ENCODE measurements around the gene SIM1.
A peak's percentile ranks its signal among the peaks of the same experiment; 100 is the strongest.

The SIM1 gene

DNA sequence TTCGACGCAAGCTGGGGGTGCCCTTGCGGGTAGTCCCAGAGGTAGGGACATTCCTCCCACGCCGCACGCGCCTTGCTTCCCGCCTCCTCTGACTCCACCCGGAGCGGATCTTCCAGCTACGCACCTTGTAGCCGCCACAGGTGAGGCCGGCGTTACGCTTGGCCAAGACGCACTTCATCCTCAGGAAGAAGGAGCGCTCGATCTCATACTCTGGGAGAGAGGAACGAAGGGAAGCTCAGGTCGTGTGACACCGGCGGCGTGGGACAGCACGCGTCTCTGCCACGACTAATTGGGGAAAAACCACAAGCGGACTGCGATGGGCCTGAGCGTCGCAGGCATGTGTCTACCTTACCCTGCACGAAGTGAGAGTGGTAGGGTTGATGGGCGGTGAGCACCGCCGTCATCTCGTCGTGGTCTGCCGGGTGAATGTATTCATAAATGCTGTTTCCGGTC lies 15.5 kb downstream of the SIM1 start:
- no peak overlapping the region for H3K4me3 ChIP-seq (ENCODE audit: low read length)
- peak overlapping the region; percentile 4 for H3K4me2 ChIP-seq (ENCODE audit: low read length)
- H3K27ac ChIP-seq (ENCODE audit: low read depth, low read length): no peak overlapping the region
- H3K36me3 ChIP-seq (ENCODE audit: control insufficient read depth, insufficient read depth, low read length): no peaks in the 10 kb centered on the region
- no peak overlapping the region for H3K56ac ChIP-seq (ENCODE audit: low read length)
- H3K4ac ChIP-seq (ENCODE audit: low read depth, low read length): no peak overlapping the region
- peak; percentile 17 for DNase-seq
- H2BK5ac ChIP-seq (ENCODE audit: low read length): no peak overlapping the region
- no peaks in the 10 kb centered on the region for H3K79me2 ChIP-seq (ENCODE audit: control insufficient read depth, insufficient read depth, low read length)
- no peak overlapping the region for H3K23ac ChIP-seq (ENCODE audit: low read length)
- H3K79me1 ChIP-seq (ENCODE audit: low read length): no peaks in the 10 kb centered on the region
- H4K8ac ChIP-seq (ENCODE audit: low read depth, low read length): no peak overlapping the region
- WGBS (ENCODE audit: extremely low coverage, insufficient coverage, low lambda C conversion rate): no CpG with 5 or more reads among the region's 38 CpGs
- no peak overlapping the region for H3K9ac ChIP-seq (ENCODE audit: low read length)
- no peak overlapping the region for H2AK5ac ChIP-seq (ENCODE audit: low read length)
- H3K4me1 ChIP-seq (ENCODE audit: control insufficient read depth, low read depth, low read length): peaks cover 4% of the 10 kb centered on the region
- H4K5ac ChIP-seq (ENCODE audit: low read length): no peak overlapping the region
- peaks cover 79% of the 10 kb centered on the region for H3K27me3 ChIP-seq (ENCODE audit: insufficient read depth, low read length, poor library complexity)
- H3K18ac ChIP-seq (ENCODE audit: low read length): no peak overlapping the region
- no peak overlapping the region for H2BK120ac ChIP-seq (ENCODE audit: low read depth, low read length)
- no peak overlapping the region for H2BK15ac ChIP-seq (replicated peaks; ENCODE audit: low read depth)

DNA sequence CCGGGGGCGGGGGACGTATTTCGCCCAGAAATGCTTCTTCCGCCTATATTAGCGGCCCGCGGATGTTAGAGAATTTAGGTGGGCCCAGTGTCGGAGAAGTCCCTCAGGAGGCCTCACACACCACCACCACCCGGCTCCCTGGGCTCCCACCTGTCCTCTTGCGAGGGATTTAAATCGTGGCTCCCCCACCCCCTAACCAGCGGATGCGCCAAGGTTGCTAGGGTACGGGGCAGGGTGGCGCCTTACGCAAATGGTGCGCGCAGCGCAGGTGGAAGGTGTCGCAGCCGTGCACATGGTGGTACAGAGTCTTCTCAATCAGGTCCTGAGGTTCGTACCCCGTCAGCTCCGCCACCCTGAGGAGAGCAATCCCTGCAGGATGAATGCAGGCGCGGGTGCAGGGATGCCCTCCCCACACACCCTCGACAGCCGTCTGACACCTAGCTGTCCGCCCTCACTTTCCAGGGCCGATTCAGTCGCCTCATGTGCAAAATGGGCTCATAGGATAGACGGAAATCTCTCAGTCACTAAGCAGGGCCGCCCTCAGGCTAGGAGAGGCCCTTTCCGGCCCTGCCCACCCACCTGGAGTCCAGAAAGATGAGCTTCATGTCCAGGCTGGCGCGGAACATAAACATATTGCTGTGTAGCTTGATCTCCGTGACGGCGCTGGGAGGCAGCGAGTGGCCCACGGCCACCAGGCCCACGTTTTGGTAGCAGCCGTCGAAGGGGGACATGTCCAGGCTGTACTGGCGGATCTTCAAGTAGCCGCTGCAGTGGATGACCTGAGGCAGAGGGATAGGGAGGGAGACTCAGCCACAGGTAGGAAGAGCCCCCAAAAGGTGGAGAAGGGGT lies 16.6 kb downstream of the SIM1 start:
- Histone ChIP-seq H2BK15ac (replicated peaks; ENCODE audit: low read depth) (no peak overlapping the region), H3K79me2 (ENCODE audit: control insufficient read depth, insufficient read depth, low read length) (no peaks in the 10 kb centered on the region), H2AK5ac (ENCODE audit: low read length) (no peak overlapping the region), H3K27me3 (ENCODE audit: insufficient read depth, low read length, poor library complexity) (peaks cover 69% of the 10 kb centered on the region), H4K8ac (ENCODE audit: low read depth, low read length) (no peak overlapping the region), H3K4me3 (ENCODE audit: low read length) (no peak overlapping the region), H3K4me1 (ENCODE audit: control insufficient read depth, low read depth, low read length) (peaks cover 4% of the 10 kb centered on the region), H3K4me2 (ENCODE audit: low read length) (peak overlapping the region; percentile 55), H2BK5ac (ENCODE audit: low read length) (no peak overlapping the region), H3K9ac (ENCODE audit: low read length) (no peak overlapping the region), H3K27ac (ENCODE audit: low read depth, low read length) (no peak overlapping the region), H3K56ac (ENCODE audit: low read length) (no peak overlapping the region), H3K79me1 (ENCODE audit: low read length) (no peaks in the 10 kb centered on the region), H3K4ac (ENCODE audit: low read depth, low read length) (no peak overlapping the region), H3K36me3 (ENCODE audit: control insufficient read depth, insufficient read depth, low read length) (no peaks in the 10 kb centered on the region), H4K5ac (ENCODE audit: low read length) (no peak overlapping the region), H3K18ac (ENCODE audit: low read length) (no peak overlapping the region), H2BK120ac (ENCODE audit: low read depth, low read length) (no peak overlapping the region), H3K23ac (ENCODE audit: low read length) (peak overlapping the region; percentile 85)
- no CpG with 5 or more reads among the region's 47 CpGs for WGBS (ENCODE audit: extremely low coverage, insufficient coverage, low lambda C conversion rate)
- DNase-seq: peak; percentile 32

DNA sequence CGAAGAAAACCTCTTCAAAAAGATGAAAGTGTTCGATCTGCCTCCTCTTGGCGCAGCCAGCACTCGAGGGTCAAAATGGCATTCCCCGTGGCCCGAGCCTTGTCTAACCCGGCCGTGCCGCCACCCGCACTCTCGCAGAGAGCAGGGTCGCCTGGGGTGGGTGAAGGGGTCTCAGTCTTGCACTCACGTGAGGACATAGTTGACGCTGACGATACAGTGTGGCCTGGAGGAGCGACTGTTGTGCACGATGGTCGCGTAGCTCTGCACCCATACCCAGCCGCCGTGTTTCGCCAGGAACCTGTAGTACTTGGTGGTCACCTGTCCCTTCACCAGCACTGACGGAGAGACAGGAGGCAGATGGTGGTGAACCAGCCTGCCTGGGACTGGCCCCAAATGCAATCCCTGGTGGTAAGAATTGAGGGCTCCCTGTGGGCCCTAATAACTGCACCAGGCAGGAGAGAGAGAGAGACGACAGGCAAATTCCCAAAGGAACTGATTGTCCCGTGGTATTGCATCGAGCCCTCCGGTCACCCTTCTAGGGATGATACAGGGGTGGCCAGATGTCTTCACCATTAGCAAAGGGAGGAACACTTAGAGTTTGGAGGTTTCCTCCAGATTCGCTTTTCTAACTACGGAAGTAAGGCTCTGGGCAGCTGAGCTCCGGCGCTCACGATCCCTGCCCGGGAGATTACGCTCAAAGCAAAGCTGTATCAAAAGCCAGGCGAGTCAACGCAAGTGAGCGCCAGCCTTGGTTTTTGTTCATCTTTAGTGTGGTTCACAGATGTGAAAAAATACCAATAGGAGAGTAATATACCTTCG lies 17.4 kb downstream of the SIM1 start:
- H3K79me1 ChIP-seq (ENCODE audit: low read length): no peaks in the 10 kb centered on the region
- H3K79me2 ChIP-seq (ENCODE audit: control insufficient read depth, insufficient read depth, low read length): no peaks in the 10 kb centered on the region
- H3K56ac ChIP-seq (ENCODE audit: low read length): peak overlapping the region; percentile 58
- H3K4me2 ChIP-seq (ENCODE audit: low read length): peak overlapping the region; percentile 55
- H3K27me3 ChIP-seq (ENCODE audit: insufficient read depth, low read length, poor library complexity): peaks cover 61% of the 10 kb centered on the region
- no peak overlapping the region for H3K23ac ChIP-seq (ENCODE audit: low read length)
- no CpG with 5 or more reads among the region's 38 CpGs for WGBS (ENCODE audit: extremely low coverage, insufficient coverage, low lambda C conversion rate)
- H3K18ac ChIP-seq (ENCODE audit: low read length): no peak overlapping the region
- no peak overlapping the region for H4K5ac ChIP-seq (ENCODE audit: low read length)
- no peak overlapping the region for H4K8ac ChIP-seq (ENCODE audit: low read depth, low read length)
- peak; percentile 47 for DNase-seq
- H3K4ac ChIP-seq (ENCODE audit: low read depth, low read length): no peak overlapping the region
- no peak overlapping the region for H2BK5ac ChIP-seq (ENCODE audit: low read length)
- H3K4me3 ChIP-seq (ENCODE audit: low read length): peak overlapping the region; percentile 6
- H3K27ac ChIP-seq (ENCODE audit: low read depth, low read length): no peak overlapping the region
- H2BK15ac ChIP-seq (replicated peaks; ENCODE audit: low read depth): no peak overlapping the region
- peak overlapping the region; percentile 39 for H3K9ac ChIP-seq (ENCODE audit: low read length)
- H2BK120ac ChIP-seq (ENCODE audit: low read depth, low read length): no peak overlapping the region
- no peaks in the 10 kb centered on the region for H3K36me3 ChIP-seq (ENCODE audit: control insufficient read depth, insufficient read depth, low read length)
- peaks cover 4% of the 10 kb centered on the region for H3K4me1 ChIP-seq (ENCODE audit: control insufficient read depth, low read depth, low read length)
- no peak overlapping the region for H2AK5ac ChIP-seq (ENCODE audit: low read length)

DNA sequence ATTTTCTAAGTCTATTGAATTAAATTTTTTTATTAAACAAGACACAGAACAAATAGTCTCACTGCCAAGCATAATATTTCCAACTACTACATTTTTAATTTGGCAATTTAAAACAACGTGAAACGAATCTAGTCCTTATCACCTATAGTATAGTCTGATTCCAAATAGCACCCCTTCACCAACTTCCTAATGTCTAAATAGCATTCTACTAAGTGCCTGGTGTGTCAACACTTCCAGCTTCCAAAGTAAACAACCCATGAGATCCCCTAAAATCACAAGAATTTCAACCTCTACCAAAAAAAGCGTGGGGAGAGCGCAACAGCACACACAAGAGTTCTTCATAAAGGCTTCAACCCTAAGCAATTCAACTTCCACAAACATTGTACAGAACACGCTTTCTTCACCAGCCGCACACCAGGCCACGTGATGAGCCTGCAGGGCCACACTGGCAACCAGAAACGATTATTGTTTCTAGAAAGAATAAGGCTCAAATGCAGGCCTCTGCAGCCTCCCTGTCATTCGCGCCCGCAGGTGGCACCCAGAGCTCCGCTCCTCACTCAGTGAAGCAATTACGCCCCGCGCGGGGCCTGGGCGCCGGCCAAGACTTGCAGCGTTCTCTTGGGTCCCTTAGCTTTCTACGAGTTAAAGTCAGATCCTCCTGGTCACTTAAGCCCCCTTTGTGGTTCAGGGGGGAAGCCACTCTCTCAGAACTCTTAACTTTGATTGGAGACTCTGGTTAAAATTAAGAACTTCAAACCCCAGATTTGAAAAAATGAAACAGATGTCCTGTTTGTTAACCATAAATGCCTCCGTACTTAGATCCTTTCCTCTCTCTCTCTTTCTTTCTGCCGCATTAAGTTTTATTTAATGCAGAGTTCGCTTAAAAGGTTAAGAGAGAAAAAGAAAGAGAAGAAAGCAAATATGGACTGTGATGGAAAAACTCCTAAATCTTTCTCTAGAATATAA lies 18.3 kb downstream of the SIM1 start:
- peak; percentile 62 for DNase-seq
- H3K9ac ChIP-seq (ENCODE audit: low read length): no peak overlapping the region

DNA sequence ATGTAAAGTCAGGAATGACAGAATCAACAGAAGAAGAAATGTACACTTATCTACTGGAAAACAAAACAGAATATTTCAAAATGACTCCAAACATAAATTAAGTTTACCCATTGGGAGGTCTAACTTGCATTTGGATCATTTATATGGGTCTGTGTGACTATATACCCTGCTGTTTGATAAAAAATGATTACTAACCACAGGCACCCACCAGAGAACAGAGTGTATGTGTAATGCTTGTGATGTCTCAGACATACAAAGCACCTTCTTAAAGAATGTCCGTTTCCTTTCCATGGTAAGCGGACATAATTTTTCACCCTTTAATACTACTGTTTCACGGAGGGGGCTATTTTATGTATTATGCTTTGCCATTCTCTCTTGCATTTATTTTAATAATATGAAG lies 19.2 kb downstream of the SIM1 start:
- Histone ChIP-seq H2AK5ac (ENCODE audit: low read length) (no peak overlapping the region), H3K4me1 (ENCODE audit: control insufficient read depth, low read depth, low read length) (peaks cover 4% of the 10 kb centered on the region), H3K27me3 (ENCODE audit: insufficient read depth, low read length, poor library complexity) (peaks cover 43% of the 10 kb centered on the region), H3K27ac (ENCODE audit: low read depth, low read length) (no peak overlapping the region), H3K23ac (ENCODE audit: low read length) (no peak overlapping the region), H3K18ac (ENCODE audit: low read length) (no peak overlapping the region), H3K4me3 (ENCODE audit: low read length) (no peak overlapping the region), H4K5ac (ENCODE audit: low read length) (no peak overlapping the region), H3K79me1 (ENCODE audit: low read length) (no peaks in the 10 kb centered on the region), H3K9ac (ENCODE audit: low read length) (no peak overlapping the region), H3K4ac (ENCODE audit: low read depth, low read length) (no peak overlapping the region), H3K4me2 (ENCODE audit: low read length) (no peak overlapping the region), H3K79me2 (ENCODE audit: control insufficient read depth, insufficient read depth, low read length) (no peaks in the 10 kb centered on the region), H4K8ac (ENCODE audit: low read depth, low read length) (no peak overlapping the region), H2BK5ac (ENCODE audit: low read length) (no peak overlapping the region), H3K56ac (ENCODE audit: low read length) (no peak overlapping the region), H2BK15ac (replicated peaks; ENCODE audit: low read depth) (no peak overlapping the region), H3K36me3 (ENCODE audit: control insufficient read depth, insufficient read depth, low read length) (no peaks in the 10 kb centered on the region), H2BK120ac (ENCODE audit: low read depth, low read length) (no peak overlapping the region)
- DNase-seq: no peak
- no CpG with 5 or more reads among the region's 3 CpGs for WGBS (ENCODE audit: extremely low coverage, insufficient coverage, low lambda C conversion rate)

More for the DNA sequence above, 18.3 kb downstream of the SIM1 start:
- WGBS (ENCODE audit: extremely low coverage, insufficient coverage, low lambda C conversion rate): no CpG with 5 or more reads among the region's 23 CpGs
- H3K4me2 ChIP-seq (ENCODE audit: low read length): peak overlapping the region; percentile 55
- no peak overlapping the region for H3K4ac ChIP-seq (ENCODE audit: low read depth, low read length)
- H3K79me1 ChIP-seq (ENCODE audit: low read length): no peaks in the 10 kb centered on the region
- no peaks in the 10 kb centered on the region for H3K36me3 ChIP-seq (ENCODE audit: control insufficient read depth, insufficient read depth, low read length)
- no peak overlapping the region for H2AK5ac ChIP-seq (ENCODE audit: low read length)
- no peak overlapping the region for H3K56ac ChIP-seq (ENCODE audit: low read length)
- no peak overlapping the region for H3K27ac ChIP-seq (ENCODE audit: low read depth, low read length)
- H3K4me1 ChIP-seq (ENCODE audit: control insufficient read depth, low read depth, low read length): peaks cover 4% of the 10 kb centered on the region
- H3K27me3 ChIP-seq (ENCODE audit: insufficient read depth, low read length, poor library complexity): peaks cover 52% of the 10 kb centered on the region
- H3K4me3 ChIP-seq (ENCODE audit: low read length): no peak overlapping the region
- H3K18ac ChIP-seq (ENCODE audit: low read length): no peak overlapping the region
- H3K79me2 ChIP-seq (ENCODE audit: control insufficient read depth, insufficient read depth, low read length): no peaks in the 10 kb centered on the region
- H3K23ac ChIP-seq (ENCODE audit: low read length): no peak overlapping the region
- H2BK5ac ChIP-seq (ENCODE audit: low read length): no peak overlapping the region
- H2BK120ac ChIP-seq (ENCODE audit: low read depth, low read length): no peak overlapping the region
- H4K5ac ChIP-seq (ENCODE audit: low read length): no peak overlapping the region
- no peak overlapping the region for H2BK15ac ChIP-seq (replicated peaks; ENCODE audit: low read depth)
- no peak overlapping the region for H4K8ac ChIP-seq (ENCODE audit: low read depth, low read length)
